Activated naive CD8-positive, alpha-beta T cell treated with anti-CD3 and anti-CD28 coated beads for 36 hours (primary cell): ENCODE data around the gene CCDC89. TPM values are rescaled to one million over a fixed set of nuclear protein-coding genes. Genes with fewer than 3 reads are reported as not detected.

Experiments used
- DNase-seq: peaks from one replicate; pipeline ENCODE4 v3.0.0; 2021
- H3K27ac Mint-ChIP-seq: one replicate; pipeline ENCODE4 v1.8.0; 2022; ENCODE audit warnings: mild to moderate bottlenecking, moderate library complexity, mixed read lengths
- H3K27me3 Mint-ChIP-seq: one replicate; pipeline ENCODE4 v1.8.0; 2022; ENCODE audit warnings: mild to moderate bottlenecking, mixed read lengths
- H3K36me3 Mint-ChIP-seq: one replicate; pipeline ENCODE4 v1.8.0; 2021; ENCODE audit warnings: mild to moderate bottlenecking, mixed read lengths
- H3K4me1 Mint-ChIP-seq: one replicate; pipeline ENCODE4 v1.8.0; 2021; ENCODE audit warnings: mixed read lengths
- H3K4me3 Mint-ChIP-seq: one replicate; pipeline ENCODE4 v1.8.0; 2022; ENCODE audit warnings: mild to moderate bottlenecking, moderate library complexity, mixed read lengths
- H3K9me3 Mint-ChIP-seq: one replicate; pipeline ENCODE4 v1.8.0; 2022; ENCODE audit warnings: mixed read lengths
- total RNA-seq, 2 experiments: library from RNA; stranded (reverse); gene quantifications; one replicate each; pipeline ENCODE4 v1.2.3, GENCODE V29; 2021

The CCDC89 gene
- total RNA-seq, 2 experiments from 2014 or later, result not detected

GRCh38 chr11:85643191-85643614, 42.8 kb downstream of the CCDC89 start:
- Mint-ChIP-seq H3K27ac (no peak overlapping the region), H3K4me3 (no peak overlapping the region), H3K4me1 (no peaks in the 10 kb centered on the region), H3K36me3 (peaks cover 6% of the 10 kb centered on the region), H3K9me3 (no peaks in the 10 kb centered on the region), H3K27me3 (peaks cover 16% of the 10 kb centered on the region)
- no peak for DNase-seq

DNA sequence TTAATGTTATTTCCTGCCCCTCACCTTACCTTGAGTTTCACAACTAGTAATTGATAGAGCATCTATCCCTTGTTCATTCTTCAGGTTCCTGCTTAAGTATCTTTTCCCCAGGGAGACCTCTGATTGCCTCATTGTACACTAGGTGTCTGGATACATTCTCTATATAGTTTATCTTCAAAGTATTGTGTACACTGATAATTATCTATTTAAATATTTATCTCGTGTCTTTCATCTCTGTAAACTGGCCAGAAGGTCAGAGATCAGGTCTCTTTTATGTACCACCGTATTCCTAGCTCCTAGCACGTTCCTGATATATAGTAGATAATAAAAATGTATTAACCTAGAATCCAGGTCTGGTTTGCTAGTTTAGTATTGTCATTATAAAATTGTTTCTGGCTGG, 51.2 kb downstream of the CCDC89 start:
- no peak for DNase-seq
- H3K9me3 Mint-ChIP-seq, result no peaks in the 10 kb centered on the region
- peaks cover 28% of the 10 kb centered on the region for H3K36me3 Mint-ChIP-seq
- peaks cover 14% of the 10 kb centered on the region for H3K4me1 Mint-ChIP-seq
- H3K27me3 Mint-ChIP-seq, result no peaks in the 10 kb centered on the region
- H3K4me3 Mint-ChIP-seq, result no peak overlapping the region
- H3K27ac Mint-ChIP-seq, result no peak overlapping the region

Other genes with a start within 250 kb of the CCDC89 start
- 1 to 10 TPM; 1.7 to 1.9 TPM for gene DLG2, start 58.9 kb downstream of the CCDC89 start, total RNA-seq
- 10 to 100 TPM; 67.2 to 68.5 TPM for gene TMEM126B, start 57.6 kb downstream of the CCDC89 start, total RNA-seq
- 10 to 100 TPM; 53.7 to 55.9 TPM for gene TMEM126A, start 38.2 kb downstream of the CCDC89 start, total RNA-seq
- 10 to 100 TPM; 38.1 to 38.4 TPM for gene CREBZF, start 21.1 kb downstream of the CCDC89 start, total RNA-seq
- gene SYTL2, start 124.9 kb upstream of the CCDC89 start, total RNA-seq, result 1 to 10 TPM; 5.8 to 7.6 TPM
- not detected for gene CCDC83, start 169.2 kb upstream of the CCDC89 start, total RNA-seq